ENCODE data around the gene PAK1. TPM values are rescaled to one million over a fixed set of nuclear protein-coding genes. Genes with fewer than 3 reads are reported as not detected.

PAK1 gene
- polyA plus RNA-seq, 1 experiment = 62.3 TPM

GRCh38 chr11:77379253-77379652 is 94.6 kb downstream of the PAK1 start:
- ChIA-PET CTCF (interaction anchor here (1.5 kb wide), 1 partner anchor 9 kb away, joined by 3 read pairs; no protein-coding TSS in a partner anchor), POLR2A (no interaction called here)
- DNase-seq (ENCODE audit: low read depth) = no peak
- no peak overlapping the region for H3K4me3 ChIP-seq (ENCODE audit: low read depth, low read length)
- no peaks in the 10 kb centered on the region; the same call in 1 of the 2 replicates for H3K36me3 ChIP-seq (ENCODE audit: control insufficient read depth, insufficient read depth, low read length)
- TF ChIP-seq, protein P1, sequence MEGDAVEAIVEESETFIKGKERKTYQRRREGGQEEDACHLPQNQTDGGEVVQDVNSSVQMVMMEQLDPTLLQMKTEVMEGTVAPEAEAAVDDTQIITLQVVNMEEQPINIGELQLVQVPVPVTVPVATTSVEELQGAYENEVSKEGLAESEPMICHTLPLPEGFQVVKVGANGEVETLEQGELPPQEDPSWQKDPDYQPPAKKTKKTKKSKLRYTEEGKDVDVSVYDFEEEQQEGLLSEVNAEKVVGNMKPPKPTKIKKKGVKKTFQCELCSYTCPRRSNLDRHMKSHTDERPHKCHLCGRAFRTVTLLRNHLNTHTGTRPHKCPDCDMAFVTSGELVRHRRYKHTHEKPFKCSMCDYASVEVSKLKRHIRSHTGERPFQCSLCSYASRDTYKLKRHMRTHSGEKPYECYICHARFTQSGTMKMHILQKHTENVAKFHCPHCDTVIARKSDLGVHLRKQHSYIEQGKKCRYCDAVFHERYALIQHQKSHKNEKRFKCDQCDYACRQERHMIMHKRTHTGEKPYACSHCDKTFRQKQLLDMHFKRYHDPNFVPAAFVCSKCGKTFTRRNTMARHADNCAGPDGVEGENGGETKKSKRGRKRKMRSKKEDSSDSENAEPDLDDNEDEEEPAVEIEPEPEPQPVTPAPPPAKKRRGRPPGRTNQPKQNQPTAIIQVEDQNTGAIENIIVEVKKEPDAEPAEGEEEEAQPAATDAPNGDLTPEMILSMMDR (IDR thresholded peaks at IDR 0.05; ENCODE audit: insufficient read depth, low read depth, low read length) = no peak
- H3K27me3 ChIP-seq (ENCODE audit: control insufficient read depth, insufficient read depth, low read length) = no peaks in the 10 kb centered on the region

GRCh38 chr11:77377734-77378133 is 96.2 kb downstream of the PAK1 start:
- CTCF ChIA-PET = no interaction called here
- H3K27me3 ChIP-seq (ENCODE audit: control insufficient read depth, insufficient read depth, low read length) = no peaks in the 10 kb centered on the region
- H3K4me3 ChIP-seq (ENCODE audit: low read depth, low read length) = no peak overlapping the region
- TF ChIP-seq, protein P1 (IDR thresholded peaks at IDR 0.05; ENCODE audit: insufficient read depth, low read depth, low read length) = no peak
- DNase-seq (ENCODE audit: low read depth) = no peak
- POLR2A ChIA-PET = no interaction called here
- H3K36me3 ChIP-seq (ENCODE audit: control insufficient read depth, insufficient read depth, low read length) = no peaks in the 10 kb centered on the region; the same call in 1 of the 2 replicates

GRCh38 chr11:77375107-77375506 is 98.8 kb downstream of the PAK1 start:
- ChIA-PET CTCF (interaction anchor here (2.0 kb wide), 1 partner anchor 10 kb away, joined by 5 read pairs; no protein-coding TSS in a partner anchor), POLR2A (no interaction called here)
- TF ChIP-seq, protein P1 (IDR thresholded peaks at IDR 0.05; ENCODE audit: insufficient read depth, low read depth, low read length) = no peak
- no peak for DNase-seq (ENCODE audit: low read depth)
- Histone ChIP-seq H3K4me3 (ENCODE audit: low read depth, low read length) (no peak overlapping the region), H3K36me3 (ENCODE audit: control insufficient read depth, insufficient read depth, low read length) (no peaks in the 10 kb centered on the region; the same call in 1 of the 2 replicates), H3K27me3 (ENCODE audit: control insufficient read depth, insufficient read depth, low read length) (no peaks in the 10 kb centered on the region)

DNA sequence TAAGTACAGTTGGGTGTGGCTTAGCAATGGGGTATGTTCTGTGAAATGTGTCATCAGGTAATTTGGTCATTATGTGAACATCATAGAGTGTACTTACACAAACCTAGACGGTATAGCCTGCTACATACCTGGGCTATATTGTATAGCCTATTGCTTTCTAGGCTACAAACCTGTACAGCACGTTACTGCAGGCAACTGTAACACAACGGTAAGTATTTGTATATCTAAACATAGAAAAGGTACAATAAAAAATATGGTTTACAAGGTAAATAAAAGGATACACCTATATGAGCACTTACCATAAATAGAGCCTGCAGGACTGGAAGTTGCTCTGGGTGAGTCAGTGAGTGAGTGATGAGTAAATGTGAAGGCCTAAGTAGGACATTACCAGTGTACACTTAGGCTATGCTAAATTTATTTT is 99.3 kb downstream of the PAK1 start:
- H3K4me3 ChIP-seq (ENCODE audit: low read depth, low read length) = no peak overlapping the region
- H3K27me3 ChIP-seq (ENCODE audit: control insufficient read depth, insufficient read depth, low read length) = no peaks in the 10 kb centered on the region
- TF ChIP-seq, protein P1 (IDR thresholded peaks at IDR 0.05; ENCODE audit: insufficient read depth, low read depth, low read length) = no peak
- H3K36me3 ChIP-seq (ENCODE audit: control insufficient read depth, insufficient read depth, low read length) = no peaks in the 10 kb centered on the region; the same call in 1 of the 2 replicates
- ChIA-PET POLR2A (no interaction called here), CTCF (no interaction called here)
- no peak for DNase-seq (ENCODE audit: low read depth)

- Histone ChIP-seq H3K4me3 (ENCODE audit: low read depth, low read length) (no peak overlapping the region), H3K36me3 (ENCODE audit: control insufficient read depth, insufficient read depth, low read length) (no peaks in the 10 kb centered on the region; the same call in 1 of the 2 replicates), H3K27me3 (ENCODE audit: control insufficient read depth, insufficient read depth, low read length) (no peaks in the 10 kb centered on the region)
- POLR2A ChIA-PET = no interaction called here
- CTCF ChIA-PET = interaction anchor here (1.1 kb wide), 1 partner anchor 10 kb away, joined by 3 read pairs; no protein-coding TSS in a partner anchor
- TF ChIP-seq, protein P1 (IDR thresholded peaks at IDR 0.05; ENCODE audit: insufficient read depth, low read depth, low read length) = no peak
- DNase-seq (ENCODE audit: low read depth) = no peak
These were observed 99.8 kb downstream of the PAK1 start for GRCh38 chr11:77374108-77374507.
